Omental fat pad (tissue), 4 donors: Measurements from ENCODE around the gene EPB41L3. TPM values are rescaled to one million over a fixed set of nuclear protein-coding genes. Genes with fewer than 3 reads are reported as not detected.

Experiments
- ATAC-seq: fragments of 150-250 bp; one replicate; pipeline ENCODE4 v1.9.1; 2016; ENCODE audit warnings: mild to moderate bottlenecking, moderate library complexity; ENCODE audit not compliant: low FRiP score
- DNase-seq: peaks from one replicate; pipeline ENCODE4 v3.0.0-alpha.2; 2019; ENCODE audit warnings: low spot score
- total RNA-seq, 4 donors: library from RNA; depleted of rRNA; stranded (reverse); fragments of >200 nt; gene quantifications; one replicate each; pipeline ENCODE4 v1.1.0, GENCODE V29; 2016
- TF ChIP-seq, protein P1 (sequence below), 3 donors: fragments of 450-650 bp; IDR thresholded peaks; one replicate each; pipeline ENCODE4 v1.5.1; 2016 to 2017; ENCODE audit warnings: antibody characterized with exemption in 3 of 3, mild to moderate bottlenecking in 3 of 3, moderate library complexity in 2 of 3

EPB41L3 gene
- total RNA-seq, 4 donors from 2014 or later = 138 to 319 (median 184) TPM

- ATAC-seq (no peak), DNase-seq (no peak)
- TF ChIP-seq, protein P1, sequence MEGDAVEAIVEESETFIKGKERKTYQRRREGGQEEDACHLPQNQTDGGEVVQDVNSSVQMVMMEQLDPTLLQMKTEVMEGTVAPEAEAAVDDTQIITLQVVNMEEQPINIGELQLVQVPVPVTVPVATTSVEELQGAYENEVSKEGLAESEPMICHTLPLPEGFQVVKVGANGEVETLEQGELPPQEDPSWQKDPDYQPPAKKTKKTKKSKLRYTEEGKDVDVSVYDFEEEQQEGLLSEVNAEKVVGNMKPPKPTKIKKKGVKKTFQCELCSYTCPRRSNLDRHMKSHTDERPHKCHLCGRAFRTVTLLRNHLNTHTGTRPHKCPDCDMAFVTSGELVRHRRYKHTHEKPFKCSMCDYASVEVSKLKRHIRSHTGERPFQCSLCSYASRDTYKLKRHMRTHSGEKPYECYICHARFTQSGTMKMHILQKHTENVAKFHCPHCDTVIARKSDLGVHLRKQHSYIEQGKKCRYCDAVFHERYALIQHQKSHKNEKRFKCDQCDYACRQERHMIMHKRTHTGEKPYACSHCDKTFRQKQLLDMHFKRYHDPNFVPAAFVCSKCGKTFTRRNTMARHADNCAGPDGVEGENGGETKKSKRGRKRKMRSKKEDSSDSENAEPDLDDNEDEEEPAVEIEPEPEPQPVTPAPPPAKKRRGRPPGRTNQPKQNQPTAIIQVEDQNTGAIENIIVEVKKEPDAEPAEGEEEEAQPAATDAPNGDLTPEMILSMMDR (IDR thresholded peaks at IDR 0.05) = no peak
These were observed 111.8 kb downstream of the EPB41L3 start for GRCh38 chr18:5431836-5432575.

DNA sequence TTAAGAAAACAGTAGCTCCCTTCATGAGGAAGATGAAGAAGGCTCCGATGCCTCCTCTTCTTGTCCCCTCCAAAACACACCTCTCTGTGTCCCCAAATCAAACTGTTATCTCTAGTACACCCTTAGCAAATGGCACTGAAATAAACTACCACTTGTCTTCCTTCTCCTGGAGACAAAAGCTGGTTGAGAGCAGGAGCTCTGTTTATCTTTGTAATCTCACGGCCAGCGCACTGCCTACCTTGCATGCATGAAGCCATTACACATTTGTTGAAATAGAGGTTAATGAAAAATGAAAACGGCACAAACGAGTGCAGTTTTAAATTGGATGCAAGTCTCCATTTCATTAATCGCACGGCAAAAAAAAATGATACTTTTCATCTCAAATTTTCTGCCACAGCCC lies 113.7 kb downstream of the EPB41L3 start:
- TF ChIP-seq, protein P1 (IDR thresholded peaks at IDR 0.05) = no peak
- DNase-seq (no peak), ATAC-seq (no peak)

DNA sequence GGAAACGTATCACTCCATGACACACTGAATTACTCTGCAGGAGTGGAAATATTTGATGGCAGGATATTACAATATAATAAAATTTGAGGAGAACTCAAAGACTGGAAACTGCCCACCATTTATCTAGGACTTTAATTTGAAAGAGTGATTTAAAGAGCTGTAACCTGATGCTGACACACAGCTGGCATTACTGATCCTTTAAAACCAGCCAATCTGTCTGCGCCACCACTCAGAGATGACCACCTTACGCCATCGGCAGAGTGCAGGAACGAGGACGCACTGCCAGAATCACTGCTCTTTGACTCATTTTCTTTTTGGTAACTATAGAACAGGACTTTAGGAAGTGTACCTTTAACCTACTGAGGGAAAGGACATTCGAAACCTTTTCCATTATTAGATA lies 114.1 kb downstream of the EPB41L3 start:
- ATAC-seq (no peak), DNase-seq (no peak)
- TF ChIP-seq, protein P1 (IDR thresholded peaks at IDR 0.05) = no peak

- no peak for DNase-seq
- TF ChIP-seq, protein P1 (IDR thresholded peaks at IDR 0.05) = no peak
- ATAC-seq = no peak
These were observed 118.1 kb downstream of the EPB41L3 start for GRCh38 chr18:5425721-5426120.

GRCh38 chr18:5424903-5425664 lies 118.7 kb downstream of the EPB41L3 start:
- TF ChIP-seq, protein P1 (IDR thresholded peaks at IDR 0.05) = no peak
- DNase-seq (no peak), ATAC-seq (no peak)

- DNase-seq (no peak), ATAC-seq (no peak)
- TF ChIP-seq, protein P1 (IDR thresholded peaks at IDR 0.05) = no peak
These were observed 121.2 kb downstream of the EPB41L3 start for GRCh38 chr18:5422626-5423025.
